ENCODE measurements around the gene HDAC5. TPM values are rescaled to one million over a fixed set of nuclear protein-coding genes. Genes with fewer than 3 reads are reported as not detected.
A peak's percentile ranks its signal among the peaks of the same experiment; 100 is the strongest.
"Not testable (repeated sequence)": the region's sequence is repeated elsewhere in the genome, so short reads cannot be mapped to it uniquely, and the experiment has no call there.

HDAC5 gene
- total RNA-seq, 1 donor from 2014 or later, result 40.4 TPM

DNA sequence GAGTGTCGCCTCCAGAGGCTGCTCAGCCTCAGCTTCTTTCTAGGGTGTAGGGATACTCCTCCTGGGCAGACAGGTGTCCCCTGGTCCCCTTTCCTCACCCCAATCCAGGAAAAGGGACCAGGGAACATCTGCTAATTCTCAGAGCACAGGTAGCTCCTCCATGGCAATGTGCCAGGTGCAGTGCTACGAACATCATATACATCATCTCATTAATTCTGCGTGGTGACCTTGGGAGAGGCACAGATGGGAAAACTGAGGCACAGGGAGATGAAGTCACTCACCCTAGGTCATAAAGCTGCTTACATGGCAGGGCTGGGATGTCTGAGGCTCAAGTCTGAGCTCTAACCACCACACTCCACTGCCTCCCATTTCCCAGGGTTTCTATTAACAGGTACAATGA, 11.7 kb downstream of the HDAC5 start:
- DNase-seq (ENCODE audit: low read depth in 2 of 2), result no peak

DNA sequence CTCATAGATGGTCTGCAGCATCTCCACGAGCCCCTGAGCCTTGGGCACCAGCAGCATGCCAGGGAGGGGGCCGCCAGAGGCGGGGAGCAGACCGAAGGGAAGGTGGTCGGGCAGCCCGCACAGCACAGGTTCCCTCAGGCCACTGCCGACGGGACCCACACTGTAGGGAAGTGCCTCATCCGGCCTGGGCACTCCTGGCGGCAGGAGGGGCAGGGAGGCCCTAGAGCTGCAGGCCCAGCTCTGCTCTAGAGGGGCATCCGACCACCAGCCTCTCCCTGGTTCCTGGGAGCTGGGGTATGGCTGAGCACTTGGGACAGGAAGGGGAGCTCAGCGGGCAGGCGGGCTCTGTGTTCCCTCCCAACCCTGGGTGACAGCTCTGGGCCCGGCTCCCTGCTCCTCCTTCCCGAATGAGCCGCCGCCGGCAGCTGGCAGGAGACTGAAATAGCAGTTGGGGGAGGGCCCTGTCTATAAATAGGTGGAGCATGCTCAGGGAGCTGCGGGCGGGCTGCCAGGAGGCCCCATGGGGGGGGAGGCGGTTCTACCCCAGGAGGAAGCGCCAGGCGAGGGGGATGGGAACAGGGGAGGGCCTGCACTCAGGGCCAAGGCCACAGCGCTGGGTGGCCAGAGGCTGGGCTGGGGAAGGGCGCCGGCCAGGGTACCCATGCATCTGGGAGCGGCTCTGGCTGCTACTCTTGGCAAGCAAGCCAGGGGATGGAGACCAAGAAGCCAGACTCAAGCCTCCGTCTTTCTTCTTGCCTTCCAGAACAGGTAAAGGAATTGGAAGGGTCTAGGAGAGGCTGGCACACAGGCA, 12.4 kb downstream of the HDAC5 start:
- peak; percentile 68 to 91 for DNase-seq (ENCODE audit: low read depth in 2 of 2)

- no peak for DNase-seq (ENCODE audit: low read depth in 2 of 2)
Measured at GRCh38 chr17:44110011-44110686, 13.3 kb downstream of the HDAC5 start.

GRCh38 chr17:44109312-44109630, 14.2 kb downstream of the HDAC5 start:
- DNase-seq (ENCODE audit: low read depth in 2 of 2), result no peak

DNA sequence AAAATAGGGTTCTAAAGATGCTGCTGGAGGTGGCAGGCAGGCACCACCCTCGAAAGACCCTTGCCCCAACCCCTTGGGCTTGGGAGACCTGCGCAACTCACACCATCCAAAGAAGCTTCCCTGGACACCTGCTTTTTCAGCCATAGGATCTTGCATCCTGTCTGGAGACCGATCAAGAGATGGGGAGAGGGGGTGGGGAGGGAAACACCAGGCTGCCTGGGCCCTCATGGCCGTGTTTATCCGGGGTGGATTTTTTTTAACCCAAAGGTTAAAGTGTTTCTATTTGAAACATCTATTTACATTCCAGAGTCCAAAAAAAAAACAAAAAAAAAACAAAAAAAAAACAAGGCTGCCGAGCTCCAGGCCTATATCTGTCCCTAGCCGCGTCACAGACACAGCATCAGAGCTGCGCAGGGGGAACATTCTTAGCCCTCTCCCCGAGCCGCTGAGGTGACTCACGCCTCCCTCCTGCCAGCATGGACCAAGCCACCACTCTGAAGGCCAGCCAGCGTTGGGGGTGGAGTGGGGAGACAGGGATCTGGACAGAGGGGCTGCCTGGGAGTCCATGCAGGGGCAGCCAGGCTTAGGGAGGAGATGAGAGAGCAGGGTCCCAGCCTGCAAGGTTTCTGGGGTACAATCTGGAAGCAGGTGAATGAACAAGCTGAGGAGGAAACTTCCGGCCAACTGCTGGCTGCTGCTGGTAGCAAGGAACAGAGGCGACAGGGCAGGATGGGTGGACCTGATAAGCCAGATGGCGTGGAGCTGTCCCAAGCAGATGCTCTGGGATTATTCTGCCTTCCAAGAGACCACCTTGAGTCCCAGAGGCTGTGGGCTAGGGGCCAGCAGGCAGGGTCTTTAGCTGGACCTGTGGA, 14.8 kb downstream of the HDAC5 start:
- peak in 1 of 2 donors; percentile 69 for DNase-seq (ENCODE audit: low read depth in 2 of 2)

- no peak for DNase-seq (ENCODE audit: low read depth in 2 of 2)
Measured at GRCh38 chr17:44106801-44107200, 16.6 kb downstream of the HDAC5 start.

DNA sequence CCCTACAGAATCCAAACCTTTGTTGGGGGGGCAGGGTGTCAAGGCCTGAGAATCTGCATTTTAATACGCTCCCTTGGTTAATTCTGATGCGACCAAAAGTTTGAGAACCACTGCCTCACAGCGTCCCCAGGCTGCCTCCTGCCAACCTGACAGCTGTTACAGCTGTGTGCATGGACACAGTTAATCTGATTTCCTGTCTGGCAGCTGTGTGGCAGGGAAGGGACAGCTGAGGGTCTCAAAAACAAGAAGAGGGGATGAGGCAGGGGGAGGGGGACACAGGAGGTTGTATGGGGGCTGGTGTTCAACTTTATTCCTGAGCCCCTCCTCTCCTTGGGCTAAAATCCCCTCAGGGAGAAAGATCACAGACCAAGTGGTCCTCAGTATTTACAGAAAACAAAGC, 17.5 kb downstream of the HDAC5 start:
- DNase-seq (ENCODE audit: low read depth in 2 of 2), result no peak

GRCh38 chr17:44105483-44105882, 18.0 kb downstream of the HDAC5 start:
- DNase-seq (ENCODE audit: low read depth in 2 of 2), result no peak

- DNase-seq (ENCODE audit: low read depth in 2 of 2), result no peak
Measured at GRCh38 chr17:44102849-44103622, 20.4 kb downstream of the HDAC5 start.

GRCh38 chr17:44101858-44102257, 21.6 kb downstream of the HDAC5 start:
- not testable (repeated sequence) for DNase-seq (ENCODE audit: low read depth in 2 of 2)

DNA sequence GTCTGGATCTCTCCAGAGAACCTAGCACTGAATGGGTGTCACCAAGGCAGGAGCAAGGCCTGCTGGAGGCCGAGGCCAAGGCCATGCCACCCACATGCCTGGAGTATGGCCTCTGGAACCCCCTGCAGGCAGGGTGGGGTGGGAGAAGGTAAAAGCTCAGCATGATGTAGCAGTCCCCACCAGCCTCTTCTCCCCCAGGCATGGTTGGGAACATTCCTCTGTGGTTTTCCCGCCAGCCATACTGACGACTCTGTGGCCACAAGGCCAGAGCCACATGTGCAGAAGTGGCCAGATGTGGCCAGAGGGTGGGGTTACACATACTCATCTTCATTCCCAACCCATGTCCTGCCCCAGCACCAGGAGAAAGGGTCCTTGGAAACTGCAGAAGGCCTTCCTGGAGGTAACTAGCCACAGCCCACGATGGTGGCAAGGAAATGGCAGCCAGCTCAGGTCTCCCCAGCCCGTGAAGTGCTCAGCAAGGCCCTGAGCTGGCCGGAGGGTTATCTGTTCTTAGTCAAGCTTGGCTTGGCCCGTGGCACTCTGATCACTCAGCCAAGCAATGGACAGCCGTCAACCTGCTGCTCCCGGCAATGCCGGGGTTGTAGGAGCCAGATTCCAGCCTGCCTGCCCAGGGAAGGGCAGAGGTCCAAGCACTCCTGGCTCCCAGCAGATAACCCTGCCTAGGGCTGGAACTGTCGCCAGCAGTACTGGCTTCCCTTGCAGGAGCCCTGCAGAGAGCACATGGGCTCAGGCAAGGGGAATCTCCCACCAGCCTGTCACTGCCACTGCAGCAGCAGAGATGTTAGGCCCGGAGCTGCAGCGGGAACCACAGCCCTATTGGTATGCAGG, 26.1 kb downstream of the HDAC5 start:
- peak in 1 of 2 donors; percentile 25 for DNase-seq (ENCODE audit: low read depth in 2 of 2)

GRCh38 chr17:44095647-44096496, 27.6 kb downstream of the HDAC5 start:
- DNase-seq (ENCODE audit: low read depth in 2 of 2), result peak; percentile 88 to 98

GRCh38 chr17:44095388-44095646, 28.1 kb downstream of the HDAC5 start:
- no peak for DNase-seq (ENCODE audit: low read depth in 2 of 2)

DNA sequence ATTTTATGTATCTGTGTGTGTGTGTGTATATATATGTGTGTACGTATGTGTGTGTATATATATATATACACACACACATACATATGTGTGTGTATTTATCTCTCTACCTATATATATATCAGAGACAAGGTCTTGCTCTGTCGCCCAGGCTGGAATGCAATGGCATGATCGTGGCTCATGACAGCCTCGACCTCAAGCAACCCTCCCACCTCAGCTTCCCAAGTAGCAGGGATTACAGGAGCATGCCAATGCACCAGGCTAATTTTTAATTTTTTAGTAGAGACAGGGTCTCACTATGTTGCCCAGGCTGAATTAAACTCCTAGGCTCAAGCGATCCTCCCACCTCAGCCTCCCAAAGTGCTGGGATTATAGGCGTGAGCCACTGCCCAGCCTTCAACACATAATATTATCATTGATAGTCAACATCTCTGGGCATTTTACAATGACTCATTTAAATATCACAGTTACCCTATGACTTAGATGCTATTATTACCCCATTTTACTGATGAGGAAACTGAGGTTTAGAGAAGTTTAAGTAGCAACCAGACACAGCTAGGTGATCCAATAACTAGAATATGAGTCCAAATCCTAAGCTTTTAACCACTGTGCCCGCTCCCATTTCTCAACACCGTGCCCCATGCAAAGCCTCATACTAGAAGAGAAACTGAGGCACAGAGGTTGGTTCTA, 28.6 kb downstream of the HDAC5 start:
- DNase-seq (ENCODE audit: low read depth in 2 of 2), result no peak

DNA sequence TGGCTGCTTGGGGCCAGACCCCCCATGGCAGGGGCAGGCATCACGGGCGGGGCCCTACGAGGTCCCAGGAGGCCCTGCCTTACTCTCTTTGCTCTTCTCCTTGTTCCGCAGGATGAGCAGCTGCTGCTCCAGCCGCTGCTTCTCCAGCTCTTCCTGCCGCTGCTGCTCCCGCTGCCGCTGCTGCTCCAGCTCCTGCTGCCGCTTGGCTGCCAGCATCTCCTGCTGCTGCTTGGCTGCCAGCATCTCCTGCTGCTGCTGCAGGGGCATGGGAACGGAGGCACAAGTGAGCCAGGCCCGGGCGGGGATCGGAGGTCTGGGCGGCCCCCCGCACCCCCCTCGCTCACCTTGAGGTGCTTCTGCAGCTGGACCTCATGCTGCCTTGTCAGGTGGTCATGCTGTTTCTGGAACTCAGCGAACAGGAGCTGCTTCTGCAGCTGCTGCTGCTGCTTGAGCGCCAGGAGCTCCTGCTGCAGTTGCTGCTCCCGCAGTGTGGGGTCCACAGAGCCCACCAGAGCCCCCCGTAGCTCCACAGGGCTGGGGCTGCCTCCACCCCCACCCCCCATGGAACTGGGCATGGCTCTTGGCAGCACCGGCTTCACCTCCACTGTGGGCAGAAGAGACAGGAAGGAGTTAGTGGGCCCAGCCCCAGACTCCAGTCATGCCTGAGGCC, 30.1 kb downstream of the HDAC5 start:
- no peak for DNase-seq (ENCODE audit: low read depth in 2 of 2)

GRCh38 chr17:44092051-44092450, 31.4 kb downstream of the HDAC5 start:
- DNase-seq (ENCODE audit: low read depth in 2 of 2), result no peak

DNA sequence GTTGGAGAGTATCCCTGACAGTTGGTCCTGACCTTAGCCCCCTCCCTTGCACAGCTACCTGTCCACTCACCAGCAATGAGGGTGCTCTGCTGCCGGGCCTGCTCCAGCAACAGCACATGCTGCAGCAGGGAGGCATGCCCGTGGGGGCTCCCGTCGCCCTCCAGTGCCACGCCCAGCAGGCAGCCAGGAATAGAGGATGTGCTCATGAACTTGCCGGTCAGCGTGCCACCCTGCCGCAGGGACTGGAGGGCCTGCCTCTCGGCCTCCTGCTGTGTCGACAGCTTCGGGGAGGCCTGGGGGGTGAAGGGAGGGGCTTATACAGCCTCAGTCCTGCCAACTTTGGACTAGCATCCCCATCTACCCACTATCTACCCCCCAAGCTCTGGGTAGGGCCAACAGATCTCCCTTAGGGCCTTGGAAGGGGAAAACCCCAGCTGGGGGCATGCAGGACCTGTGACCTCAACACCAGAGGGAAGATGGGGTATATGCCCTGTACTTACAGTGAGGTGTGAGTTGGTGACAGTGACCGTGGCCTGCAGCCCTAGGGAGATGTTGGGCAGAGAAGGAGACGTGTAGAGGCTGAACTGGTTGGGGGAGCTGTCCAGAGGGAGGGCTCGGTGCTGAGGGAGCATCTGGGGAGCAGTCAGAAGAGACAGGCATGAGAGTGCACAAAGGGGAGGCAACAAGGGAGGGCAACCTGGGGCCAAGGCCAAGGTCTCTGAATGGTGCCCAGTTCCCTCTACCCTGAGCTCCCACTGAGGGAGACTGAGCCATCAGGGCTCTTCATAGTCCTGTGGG, 32.0 kb downstream of the HDAC5 start:
- DNase-seq (ENCODE audit: low read depth in 2 of 2), result no peak

- DNase-seq (ENCODE audit: low read depth in 2 of 2), result no peak
Measured at GRCh38 chr17:44088254-44088653, 35.2 kb downstream of the HDAC5 start.

All from dermis microvascular lymphatic vessel endothelial cell (primary cell).